OCI-M2 (cell line): Measurements from ENCODE around the gene TWIST2.

Experiments
- DNase-seq: peaks from one replicate; lab custom pipeline; 2025; ENCODE audit not compliant: unreplicated experiment; lab: John Stamatoyannopoulos, UW

Gene TWIST2

DNA sequence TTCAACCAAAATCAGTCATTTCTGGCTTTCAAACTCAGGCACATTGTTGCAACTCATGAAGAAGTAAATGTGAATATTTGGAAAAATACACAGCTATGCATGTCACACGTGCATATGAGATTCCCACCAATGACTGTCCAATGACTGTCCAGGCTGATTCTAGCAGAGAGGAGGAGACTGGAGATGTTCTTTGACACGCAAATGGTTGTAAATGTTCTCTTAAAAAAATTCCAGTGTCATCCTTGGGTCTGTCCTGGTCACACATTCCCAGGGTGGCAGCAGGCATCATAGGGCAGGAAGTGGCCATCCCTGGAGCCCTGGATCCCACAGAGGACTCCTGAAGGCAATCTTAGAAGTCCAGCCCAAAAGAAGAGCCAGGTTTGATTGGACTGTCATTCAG lies 40.9 kb downstream of the TWIST2 start:
- no peak for DNase-seq

DNA sequence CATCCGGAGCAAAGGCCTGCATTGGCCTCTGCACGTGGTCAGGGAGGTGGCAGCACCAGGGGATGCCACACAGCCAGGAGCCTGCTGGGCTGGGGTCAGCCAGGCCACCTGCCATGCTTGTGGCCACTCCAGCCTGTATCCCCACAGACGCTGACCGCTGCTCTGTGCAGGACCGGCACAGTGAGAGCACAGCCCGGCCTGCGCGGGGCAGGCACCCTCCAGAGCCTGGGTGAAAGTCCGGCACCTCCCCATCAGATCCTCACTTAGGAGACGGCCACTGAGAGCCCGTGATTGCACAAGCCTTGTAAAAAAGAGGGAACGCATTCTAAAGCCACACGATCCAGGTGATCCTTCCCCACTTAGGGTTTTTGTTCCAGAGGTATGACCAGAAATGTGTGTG lies 42.2 kb downstream of the TWIST2 start:
- DNase-seq = no peak

DNA sequence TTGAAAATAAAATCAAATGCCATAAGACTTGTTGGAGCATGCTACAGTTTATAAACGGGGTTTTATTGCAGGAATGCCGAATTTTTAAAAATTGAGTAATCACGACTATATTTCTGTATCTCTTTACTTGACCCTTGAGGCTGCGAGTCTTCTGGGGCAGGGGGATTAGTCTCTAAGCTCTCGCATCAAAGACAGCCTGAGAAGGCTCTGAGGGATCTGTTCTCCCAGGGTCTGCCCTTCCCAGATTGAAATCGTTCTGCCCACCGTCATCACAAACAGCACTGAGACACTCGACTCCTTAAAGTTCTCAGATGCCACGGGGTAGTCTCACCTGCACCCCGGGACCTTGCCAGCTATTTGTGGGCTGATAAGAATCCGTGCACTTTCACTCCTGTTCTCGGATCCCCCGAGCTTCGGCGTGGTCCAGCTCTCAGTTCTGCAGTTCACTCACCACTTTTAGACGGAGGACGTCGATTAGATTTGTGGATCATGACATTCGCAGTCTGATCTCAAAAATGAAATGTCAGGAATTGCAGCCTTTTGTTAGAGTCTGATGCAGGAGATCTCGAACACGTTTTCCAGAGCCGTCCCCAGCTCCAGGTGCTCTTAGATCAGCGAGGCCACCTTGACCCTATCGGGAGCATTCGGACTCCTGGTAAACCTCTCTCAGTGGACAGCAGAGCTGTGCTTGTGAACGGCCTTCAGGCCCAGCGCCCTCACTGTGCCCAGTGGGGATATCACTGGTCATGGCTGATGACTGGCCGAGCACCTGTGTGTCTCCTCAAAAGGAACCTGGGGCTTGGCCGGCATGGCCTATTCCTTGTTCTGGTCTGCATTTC lies 43.0 kb downstream of the TWIST2 start:
- no peak for DNase-seq

DNA sequence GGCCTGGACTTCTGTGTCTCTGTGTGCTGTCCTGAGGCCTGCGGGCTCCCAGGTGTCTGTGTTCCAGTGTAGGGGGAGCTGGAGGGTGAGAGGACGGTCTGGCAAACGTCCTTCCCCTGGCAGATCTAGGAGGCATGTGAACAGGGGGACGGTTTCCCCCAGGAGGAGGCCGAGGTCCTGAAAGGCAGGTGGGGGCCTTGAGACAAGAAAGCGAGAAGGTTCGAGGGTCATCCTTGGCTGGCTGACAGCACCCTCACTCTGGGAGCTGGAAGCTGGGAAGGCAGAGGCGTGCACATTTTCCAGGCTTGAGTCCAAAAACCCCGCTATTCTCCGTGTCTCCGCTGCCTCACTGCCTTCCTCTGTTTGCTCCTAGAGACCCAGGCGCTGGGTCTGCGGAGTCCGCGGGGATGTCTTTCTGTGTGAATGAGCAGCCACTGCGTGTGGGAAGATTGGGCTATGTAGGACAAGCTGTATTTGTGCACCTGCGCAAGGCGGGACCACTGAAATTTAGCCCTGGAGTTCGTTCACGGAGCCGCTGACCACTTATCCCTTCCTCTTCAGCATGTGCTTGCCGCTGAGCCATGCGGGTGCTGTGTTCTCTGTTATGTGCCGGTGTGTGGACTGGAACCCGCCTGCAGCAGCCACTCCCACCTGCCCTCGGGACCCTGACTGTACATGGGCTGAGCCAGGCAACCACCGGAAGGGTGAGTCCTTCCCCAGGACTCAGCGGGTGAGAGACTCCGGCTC lies 43.7 kb downstream of the TWIST2 start:
- DNase-seq = no peak

DNA sequence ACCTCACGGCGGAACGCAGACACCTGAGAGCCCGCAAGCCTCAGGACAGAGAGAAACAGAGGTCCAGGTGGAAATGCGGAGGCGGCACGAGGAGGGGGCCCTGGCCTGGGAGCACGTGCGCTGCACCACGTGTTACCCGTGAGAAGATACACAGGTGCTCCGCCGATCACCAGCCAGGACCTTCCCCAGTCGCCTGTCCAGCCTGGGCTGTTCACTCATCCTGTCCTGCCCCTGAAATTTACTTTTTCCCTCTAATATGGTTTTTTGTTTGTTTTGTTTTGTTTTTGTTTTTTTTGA lies 44.3 kb downstream of the TWIST2 start:
- DNase-seq = no peak

DNA sequence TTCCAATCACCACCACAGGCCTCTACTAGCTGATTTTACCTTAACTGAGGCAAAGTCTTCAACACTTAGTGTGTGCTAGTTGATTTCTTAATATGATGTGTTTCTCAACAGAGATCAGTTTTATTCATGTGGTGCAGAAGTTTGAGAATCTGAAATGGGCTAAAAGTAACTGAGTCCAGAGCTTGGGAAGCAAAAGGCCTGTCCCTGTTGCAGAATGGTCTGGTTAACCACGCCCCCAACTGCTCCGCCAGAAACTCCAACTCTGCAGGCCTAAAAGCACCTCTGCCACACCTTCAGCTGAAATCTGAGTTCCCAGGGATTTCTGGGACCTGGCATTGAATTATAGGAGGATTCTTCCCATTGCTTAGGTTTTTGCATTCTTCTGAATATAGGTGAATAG lies 44.9 kb downstream of the TWIST2 start:
- no peak for DNase-seq

DNA sequence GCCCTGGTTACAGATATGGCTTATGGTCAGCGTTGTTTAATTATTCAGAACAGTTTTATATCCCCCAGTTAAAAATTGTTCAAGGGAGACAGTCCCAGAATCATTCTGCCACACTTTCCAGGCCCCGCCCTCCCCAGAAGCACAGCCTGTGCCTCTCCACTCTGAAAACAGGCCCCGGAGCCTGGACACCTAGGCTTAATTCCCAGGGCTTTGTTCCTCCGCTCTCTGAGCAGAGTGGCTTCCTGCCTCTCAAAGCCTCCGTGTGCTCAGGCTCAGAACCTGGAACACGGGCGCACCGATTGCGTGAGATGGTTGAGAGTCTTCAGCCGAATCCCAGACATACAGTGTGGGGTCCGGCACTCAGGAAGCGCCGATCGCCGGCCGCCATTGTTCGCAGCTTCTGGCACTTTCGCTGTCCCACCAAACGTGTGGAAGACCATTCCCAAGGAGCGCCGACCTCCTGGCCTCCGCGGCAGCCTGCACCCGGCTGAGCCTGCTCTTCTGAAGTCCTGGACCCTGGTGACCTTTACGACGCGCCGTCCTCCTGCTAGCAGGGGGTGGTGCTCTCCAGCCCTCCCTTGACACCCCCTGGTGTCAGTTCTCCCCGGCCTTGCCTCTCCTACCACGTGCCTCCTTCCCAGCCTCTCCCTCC lies 45.6 kb downstream of the TWIST2 start:
- DNase-seq = no peak

DNA sequence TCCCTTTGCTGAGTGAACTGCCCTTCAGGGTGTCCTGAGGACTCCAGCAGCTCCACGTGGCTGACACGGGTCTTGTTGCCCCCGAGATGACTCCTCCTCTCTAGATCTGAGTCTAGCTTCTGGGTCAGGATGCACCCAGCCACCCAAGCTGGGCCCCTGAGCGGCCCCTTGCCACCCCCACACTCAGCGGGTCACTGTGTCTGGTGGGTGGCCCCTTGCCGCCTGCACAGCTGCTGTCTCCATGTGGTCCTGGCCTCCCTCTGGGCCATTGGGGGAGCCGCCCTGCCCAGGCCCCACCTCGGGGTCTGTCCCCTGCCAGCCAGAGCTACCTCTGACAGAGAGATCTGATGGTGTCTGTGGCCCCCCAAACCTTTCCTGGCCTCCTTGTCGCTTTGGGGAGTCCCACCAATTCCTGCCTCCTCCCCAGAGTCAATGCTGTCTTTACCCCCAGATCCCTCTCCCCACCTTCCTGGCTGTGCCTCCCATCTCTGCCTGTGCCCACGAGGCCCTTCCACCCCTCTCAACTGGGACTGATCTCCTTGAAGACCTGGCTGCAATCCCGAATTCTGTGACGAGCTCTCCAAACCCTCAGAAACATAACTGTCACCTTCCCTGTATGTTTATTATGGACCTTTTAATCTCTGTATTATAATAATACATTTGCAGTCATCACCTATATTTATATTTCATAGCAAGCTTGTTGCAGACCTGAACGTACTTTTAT lies 46.5 kb downstream of the TWIST2 start:
- no peak for DNase-seq

DNA sequence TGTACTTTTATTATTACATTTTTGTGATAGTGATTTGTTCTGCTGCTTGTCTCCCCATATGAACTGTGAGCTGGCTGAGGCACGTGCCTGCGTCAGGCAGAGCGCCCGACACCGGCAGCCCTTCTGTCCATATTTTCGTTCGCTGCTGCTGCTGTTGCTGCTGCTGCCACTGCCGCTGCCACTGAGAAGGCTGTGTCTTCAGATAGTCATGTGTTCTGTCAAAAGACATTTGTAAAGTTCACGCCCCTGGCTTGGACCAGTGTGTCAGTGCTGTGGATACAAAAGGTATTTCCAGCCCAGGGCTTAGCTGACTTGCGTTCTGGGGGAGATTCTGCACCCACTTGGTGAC lies 47.0 kb downstream of the TWIST2 start:
- no peak for DNase-seq

DNA sequence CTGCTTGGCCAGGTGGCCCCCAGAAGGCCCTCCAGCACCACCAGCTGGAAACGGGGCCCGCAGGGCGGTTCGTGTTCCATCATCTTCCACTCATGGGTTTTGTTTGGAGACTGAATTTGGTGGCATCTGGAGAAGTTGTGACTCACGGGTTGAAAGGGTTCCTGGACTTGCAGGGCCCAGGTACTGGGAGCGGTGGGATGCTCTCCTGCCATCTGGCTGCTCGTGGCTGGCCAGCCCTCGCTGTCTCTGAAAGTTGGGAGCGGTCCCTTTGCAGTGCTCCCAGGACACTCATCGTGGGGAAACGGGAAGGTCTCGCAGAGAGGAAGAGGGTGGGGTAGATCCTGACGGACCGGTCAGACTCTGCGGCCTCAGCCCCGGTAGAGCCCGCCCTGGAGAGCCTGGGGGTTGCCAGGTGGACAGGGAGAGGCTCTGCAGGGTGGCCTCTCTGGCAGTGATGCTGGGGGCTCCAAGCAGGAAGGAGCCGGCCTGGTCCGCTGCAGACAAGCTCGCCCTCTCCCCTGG lies 47.5 kb downstream of the TWIST2 start:
- DNase-seq = no peak

DNA sequence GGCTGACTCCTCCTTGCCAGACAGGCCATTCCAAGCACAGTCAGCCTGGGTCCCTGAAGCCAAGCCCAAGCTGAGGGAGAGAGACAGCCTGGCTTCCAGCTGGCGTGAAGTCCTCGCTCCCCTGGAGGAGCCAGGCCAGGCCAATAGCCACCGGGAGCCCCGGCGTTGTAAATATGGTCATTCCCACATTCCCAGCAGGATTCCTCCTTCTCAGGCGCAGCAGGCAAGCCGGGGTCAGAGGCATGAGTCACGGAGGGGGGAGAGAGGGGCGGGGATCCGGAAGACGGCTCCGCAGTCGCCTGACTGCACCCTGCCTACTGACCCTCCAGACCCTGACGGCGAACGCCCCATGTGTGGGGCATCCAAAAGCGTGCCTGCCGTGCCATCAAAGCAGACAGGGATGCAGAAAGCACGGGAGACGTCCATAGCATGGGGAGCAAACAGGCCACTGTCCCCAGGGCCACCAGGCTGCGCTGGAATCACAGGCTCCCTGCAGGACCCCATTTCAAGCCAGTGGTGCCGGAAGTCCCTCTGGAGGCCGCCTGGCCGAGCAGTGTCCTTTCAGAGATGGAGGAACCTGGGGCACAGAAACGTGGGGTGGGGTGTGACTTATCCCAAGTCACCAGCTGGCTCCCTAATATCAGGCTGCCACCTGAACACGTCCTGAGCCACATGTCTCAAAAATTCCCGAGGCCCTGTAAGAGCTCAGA lies 48.2 kb downstream of the TWIST2 start:
- no peak for DNase-seq

DNA sequence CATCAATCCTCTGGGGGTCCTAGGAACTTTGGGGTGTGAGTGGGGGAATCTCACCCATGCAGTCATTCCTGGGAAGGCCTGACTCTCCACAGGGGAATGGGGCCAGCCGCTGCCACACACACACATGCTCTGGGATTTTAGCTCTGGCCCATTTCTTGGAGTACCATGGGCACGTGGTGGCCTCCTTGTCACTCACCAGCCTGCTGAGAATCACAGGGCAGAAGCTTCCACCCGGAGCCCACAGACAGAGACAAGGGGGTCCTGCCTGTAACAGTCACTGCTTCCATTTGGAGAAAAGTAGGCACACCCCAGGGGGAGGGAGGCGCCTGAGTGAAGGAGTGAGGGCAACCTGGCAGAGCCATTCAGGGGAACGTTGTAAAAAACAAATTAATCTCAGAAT lies 48.8 kb downstream of the TWIST2 start:
- DNase-seq = no peak

DNA sequence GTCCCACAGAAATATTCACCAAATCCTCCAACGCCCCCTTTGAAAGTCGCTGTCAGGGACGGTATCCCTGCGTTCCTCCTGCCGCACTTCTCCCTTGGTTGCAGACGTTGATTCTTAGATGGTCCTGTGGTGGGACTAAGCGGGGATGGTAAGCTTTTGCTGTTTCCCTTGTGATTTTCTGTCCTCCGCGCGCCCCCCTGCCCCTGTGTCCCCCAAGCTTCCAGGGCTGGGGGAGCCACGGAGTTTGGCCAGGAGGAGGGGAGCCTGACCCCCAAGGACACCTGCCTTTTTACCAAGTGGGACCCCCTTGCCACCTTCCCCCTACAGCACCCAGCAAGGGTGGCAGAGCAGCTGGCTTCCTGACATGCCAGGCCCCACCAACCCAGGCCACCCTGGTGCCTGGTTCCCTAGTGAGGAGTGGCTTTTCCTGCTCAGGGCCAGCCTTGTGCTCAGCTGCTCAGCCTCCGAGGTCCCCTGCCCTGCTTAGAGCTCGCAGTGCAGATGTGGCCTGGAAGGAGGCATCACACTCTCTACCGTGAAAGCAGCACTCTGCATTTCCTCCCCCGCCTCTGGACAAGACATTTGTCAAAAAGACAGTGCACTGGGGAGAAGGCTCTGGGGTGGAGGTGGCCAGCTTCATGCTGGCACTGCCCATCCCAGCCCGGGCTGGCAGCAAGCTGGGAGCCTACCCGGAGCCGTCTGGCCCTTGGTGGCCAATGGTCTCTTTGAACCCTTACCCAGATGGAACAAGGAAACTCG lies 49.4 kb downstream of the TWIST2 start:
- no peak for DNase-seq

DNA sequence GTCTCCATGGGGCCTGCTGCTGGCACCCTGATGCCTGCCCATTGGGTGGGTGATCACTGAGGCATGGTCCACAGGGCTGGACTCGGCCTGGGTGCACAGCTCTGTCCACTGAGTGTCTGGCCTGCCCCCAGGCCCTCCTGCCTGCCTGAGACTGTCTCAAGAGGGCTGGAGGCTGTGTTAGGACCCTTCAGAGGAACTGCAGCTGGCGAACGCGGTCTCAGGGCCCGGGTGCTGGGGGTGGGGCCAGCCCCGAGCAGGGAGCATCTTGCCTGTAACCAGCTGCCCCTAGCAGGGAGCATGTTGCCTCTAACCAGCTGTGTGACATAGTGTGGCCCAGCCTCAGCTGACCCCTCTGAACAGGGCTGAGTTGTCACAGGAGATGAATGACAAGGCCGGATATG lies 50.0 kb downstream of the TWIST2 start:
- DNase-seq = no peak

DNA sequence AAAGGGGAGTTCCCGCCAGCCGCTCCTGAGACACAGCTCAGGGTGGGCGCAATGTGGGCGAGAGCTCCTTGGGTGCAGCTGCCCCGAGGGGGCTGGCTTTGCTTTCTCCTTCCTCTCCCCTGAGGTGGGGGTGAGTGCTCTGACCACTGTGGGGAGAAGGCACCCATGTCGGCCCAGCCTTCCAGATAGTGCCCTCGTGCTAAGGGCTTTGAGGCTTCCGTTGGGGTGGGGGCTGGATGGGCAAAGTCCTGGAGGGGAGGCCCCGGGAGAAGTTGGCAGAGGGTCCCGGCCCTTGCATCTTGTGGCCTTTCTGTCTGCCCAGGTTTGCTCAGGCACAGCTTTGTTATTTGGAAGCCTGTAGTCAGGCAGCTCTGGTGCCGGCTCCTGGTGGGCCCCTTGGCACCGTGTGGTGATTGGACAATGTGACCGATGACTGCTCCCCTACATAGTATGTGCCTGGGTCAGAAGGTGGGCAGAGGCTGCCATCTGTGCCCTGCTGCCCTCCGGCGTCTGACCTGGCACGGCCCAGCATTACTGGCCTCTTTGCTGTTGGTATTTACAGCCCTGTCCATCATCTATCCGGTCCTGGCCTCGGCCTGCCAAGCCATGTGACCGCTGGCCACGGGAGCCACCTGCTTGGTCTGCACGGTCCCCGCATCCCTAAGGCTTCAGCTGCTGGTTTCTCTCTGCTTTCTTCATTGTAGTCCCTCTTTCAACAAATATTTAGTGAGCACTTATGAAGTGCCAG lies 50.8 kb downstream of the TWIST2 start:
- no peak for DNase-seq

DNA sequence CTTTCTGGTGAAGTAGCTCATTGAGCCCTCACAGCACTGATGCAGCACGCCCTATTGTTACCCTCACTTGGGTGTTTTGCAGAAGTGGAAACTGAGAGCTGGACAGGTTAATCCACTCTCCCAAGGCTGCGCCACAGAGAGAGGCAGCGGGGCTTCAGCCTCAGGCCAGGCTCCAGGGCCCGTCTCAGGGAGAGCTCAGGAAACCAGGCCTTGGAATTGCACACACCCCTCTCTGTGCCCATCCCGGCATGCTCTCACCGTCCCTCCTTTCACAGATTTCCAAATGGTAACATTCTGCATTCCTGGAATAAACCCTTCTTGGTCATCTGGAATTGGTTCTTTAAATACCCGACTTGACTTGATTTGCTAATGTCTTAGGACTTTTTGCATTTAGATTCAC lies 51.5 kb downstream of the TWIST2 start:
- DNase-seq = no peak

DNA sequence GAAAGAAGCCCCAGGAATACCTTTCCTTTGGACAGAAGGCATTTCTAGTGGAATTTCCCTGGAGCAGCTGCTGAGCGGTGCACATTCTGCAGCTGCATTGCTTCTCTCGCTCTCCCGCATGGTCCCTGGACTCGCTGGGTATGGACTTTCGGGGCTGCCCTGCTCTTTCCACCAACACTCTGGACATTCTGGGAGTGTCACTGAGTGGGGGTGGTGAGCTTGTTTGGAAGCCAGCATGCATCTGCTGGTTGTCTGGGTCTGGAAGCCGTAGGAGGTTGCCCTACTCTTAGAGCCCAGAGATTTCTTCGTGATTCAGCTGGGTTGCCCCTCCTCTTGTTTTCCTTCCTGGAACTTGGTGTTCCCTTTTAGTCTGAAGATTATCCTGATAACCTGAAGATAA lies 52.6 kb downstream of the TWIST2 start:
- DNase-seq = no peak

DNA sequence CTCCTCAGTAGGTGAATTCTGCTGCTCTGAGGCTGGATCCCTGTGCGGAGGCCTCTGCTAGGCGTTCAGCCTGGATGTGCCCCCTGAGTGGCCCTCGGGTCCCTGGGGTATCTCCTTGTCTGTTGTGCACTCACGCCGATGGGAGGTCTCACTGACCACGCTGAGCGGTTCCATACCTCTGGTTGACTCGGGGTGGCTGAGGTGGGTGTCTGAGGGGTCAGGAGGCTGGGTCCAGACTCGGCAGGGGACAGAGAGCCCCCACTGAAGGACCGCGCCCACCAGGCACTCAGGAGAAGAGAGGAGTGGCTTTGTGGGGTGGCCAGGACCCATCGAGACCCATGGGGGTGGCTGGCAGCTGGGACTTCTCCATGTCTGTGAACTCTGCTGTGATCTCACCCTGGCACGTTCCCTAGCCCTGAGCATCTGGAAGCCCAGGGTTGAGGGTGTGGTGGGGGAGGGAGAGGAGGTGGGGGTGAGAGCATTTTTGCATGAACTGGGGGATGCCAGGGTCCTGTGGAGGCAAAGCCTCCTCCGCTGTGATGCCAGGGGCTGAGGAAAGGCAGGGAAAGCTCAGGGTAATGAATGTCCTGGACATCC lies 53.7 kb downstream of the TWIST2 start:
- no peak for DNase-seq

DNA sequence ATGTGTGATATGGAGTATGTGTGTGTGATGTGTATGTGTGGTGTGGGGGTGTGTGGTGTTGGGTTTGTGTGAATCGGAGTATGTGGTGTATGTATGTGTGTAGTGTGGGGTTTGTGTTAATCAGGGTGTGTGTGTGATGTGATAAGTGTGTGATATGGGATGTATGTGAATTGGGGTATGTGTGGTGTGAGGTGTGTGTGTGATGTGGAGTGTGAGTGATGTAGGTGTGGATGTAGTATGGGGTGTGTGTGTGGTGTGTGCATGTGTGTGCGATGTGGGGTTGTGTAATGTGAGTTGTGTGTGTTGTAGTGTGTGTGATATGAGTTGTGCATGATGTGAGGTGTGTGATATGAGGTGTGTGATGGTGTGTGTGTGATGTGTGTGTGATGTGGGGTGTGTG lies 54.4 kb downstream of the TWIST2 start:
- DNase-seq = no peak
